Right lobe of liver (tissue), 4 donors: ENCODE measurements around the gene DLG4.
"Not testable (repeated sequence)": the region's sequence is repeated elsewhere in the genome, so short reads cannot be mapped to it uniquely, and the experiment has no call there.

Experiments
- CTCF ChIP-seq, 4 donors: fragments of 200-600 bp in 3 of 4; fragments of 450-650 bp in 1 of 4; IDR thresholded peaks; one replicate each; pipeline versions ENCODE4 v1.5.1 to v1.8.0; 2016 to 2022; ENCODE audit warnings: antibody characterized with exemption in 4 of 4, mild to moderate bottlenecking in 2 of 4
- POLR2A ChIP-seq: fragments of 450-650 bp; IDR thresholded peaks from one replicate; pipeline ENCODE4 v1.6.1; 2017; ENCODE audit warnings: antibody characterized with exemption, mild to moderate bottlenecking
- donor health status: DM: no; HTN: no; CAD: no.
- donor health status: DM: no; HTN: no; CAD: no.
- donor health status: DM: no; HTN: yes; CAD: no.

- TF ChIP-seq CTCF (IDR thresholded peaks at IDR 0.05); POLR2A: not testable (repeated sequence)
Observed at GRCh38 chr17:7168841-7169564, 50.6 kb downstream of the DLG4 start.
